Measurements from ENCODE around the gene SETD1B. TPM values are rescaled to one million over a fixed set of nuclear protein-coding genes. Genes with fewer than 3 reads are reported as not detected.

The SETD1B gene
- total RNA-seq, 1 donor from 2014 or later = 22.7 TPM

GRCh38 chr12:121838126-121838525, 34.3 kb downstream of the SETD1B start:
- Histone ChIP-seq H3K27me3 (no peaks in the 10 kb centered on the region), H3K36me3 (no peaks in the 10 kb centered on the region), H3K9me3 (no peaks in the 10 kb centered on the region), H3K4me1 (peaks cover 0 to 11% of the 10 kb centered on the region in 2 donors), H3K4me3 (no peak overlapping the region), H3K27ac (no peak overlapping the region)
- intact Hi-C loops (cut with DNase I) = no loop called here
- DNase-seq (ENCODE audit: low spot score in 2 of 2) = no peak
- TF ChIP-seq CTCF (IDR thresholded peaks at IDR 0.05) = no peak

GRCh38 chr12:121839106-121839992, 35.5 kb downstream of the SETD1B start:
- Histone ChIP-seq H3K4me1 (peaks cover 0 to 11% of the 10 kb centered on the region in 2 donors), H3K4me3 (peak overlapping the region; percentile 63 to 87), H3K36me3 (no peaks in the 10 kb centered on the region), H3K9me3 (no peaks in the 10 kb centered on the region), H3K27ac (peak overlapping the region; percentile 22 to 70), H3K27me3 (no peaks in the 10 kb centered on the region)
- intact Hi-C loops (cut with DNase I) = loop anchor here (1.0 kb wide), 1 partner anchor 49 kb away; the partner anchor contains the start of gene PSMD9
- DNase-seq (ENCODE audit: low spot score in 2 of 2) = peak; percentile 97 to 100
- TF ChIP-seq CTCF (IDR thresholded peaks at IDR 0.05) = peak; percentile 44 to 60 (median 44)

GRCh38 chr12:121839993-121840761, 36.4 kb downstream of the SETD1B start:
- Histone ChIP-seq H3K9me3 (no peaks in the 10 kb centered on the region), H3K36me3 (no peaks in the 10 kb centered on the region), H3K4me1 (peaks cover 0 to 11% of the 10 kb centered on the region in 2 donors), H3K27me3 (no peaks in the 10 kb centered on the region), H3K27ac (peak overlapping the region; percentile 22 to 70), H3K4me3 (peak overlapping the region; percentile 63 to 87)
- intact Hi-C loops (cut with DNase I) = loop anchor here (1.0 kb wide), 2 partner anchors 18 to 48 kb away; partner anchors contain the start of genes HPD and PSMD9
- DNase-seq (ENCODE audit: low spot score in 2 of 2) = no peak
- no peak for TF ChIP-seq CTCF (IDR thresholded peaks at IDR 0.05)

- TF ChIP-seq CTCF (IDR thresholded peaks at IDR 0.05) = no peak
- Histone ChIP-seq H3K36me3 (no peaks in the 10 kb centered on the region), H3K4me1 (peaks cover 0 to 11% of the 10 kb centered on the region in 2 donors), H3K9me3 (no peaks in the 10 kb centered on the region), H3K4me3 (no peak overlapping the region), H3K27ac (no peak overlapping the region), H3K27me3 (no peaks in the 10 kb centered on the region)
- no peak for DNase-seq (ENCODE audit: low spot score in 2 of 2)
- intact Hi-C loops (cut with DNase I) = no loop called here
Observed at GRCh38 chr12:121843236-121843982, 39.6 kb downstream of the SETD1B start.

GRCh38 chr12:121845701-121846100, 41.9 kb downstream of the SETD1B start:
- Histone ChIP-seq H3K27me3 (no peaks in the 10 kb centered on the region), H3K4me1 (no peaks in the 10 kb centered on the region), H3K4me3 (no peak overlapping the region), H3K27ac (no peak overlapping the region), H3K36me3 (no peaks in the 10 kb centered on the region), H3K9me3 (no peaks in the 10 kb centered on the region)
- no peak for TF ChIP-seq CTCF (IDR thresholded peaks at IDR 0.05)
- intact Hi-C loops (cut with DNase I) = no loop called here
- DNase-seq (ENCODE audit: low spot score in 2 of 2) = no peak
